BLaER1 (cell line): Measurements from ENCODE around the gene SRP54.

Source experiments
- H3K27ac ChIP-seq: shearing (Covaris generic); formaldehyde crosslinking; 2 replicates; pipeline ENCODE4 v1.8.1; 2022
- H3K27me3 ChIP-seq: shearing (Covaris generic); formaldehyde crosslinking; 2 replicates; pipeline ENCODE4 v1.8.1; 2022
- H3K36me3 ChIP-seq: shearing (Covaris generic); formaldehyde crosslinking; 2 replicates; pipeline ENCODE4 v1.8.1; 2022
- H3K4me1 ChIP-seq: shearing (Covaris generic); formaldehyde crosslinking; 2 replicates; pipeline ENCODE4 v1.8.1; 2022
- H3K4me2 ChIP-seq: shearing (Covaris generic); formaldehyde crosslinking; 2 replicates; pipeline ENCODE4 v1.8.1; 2022
- H3K4me3 ChIP-seq: shearing (Covaris generic); formaldehyde crosslinking; 2 replicates; pipeline ENCODE4 v1.8.1; 2022
- H3K9ac ChIP-seq: shearing (Covaris generic); formaldehyde crosslinking; 2 replicates; pipeline ENCODE4 v1.8.1; 2022
- H3K9me3 ChIP-seq: shearing (Covaris generic); formaldehyde crosslinking; 2 replicates; pipeline ENCODE4 v1.8.1; 2022
- H4K20me1 ChIP-seq: shearing (Covaris generic); formaldehyde crosslinking; 2 replicates; pipeline ENCODE4 v1.8.1; 2022
- Cebpa-rat ChIP-seq: shearing (Covaris generic); IDR thresholded peaks from 2 replicates; pipeline ENCODE4 v1.8.1; 2022

Gene SRP54

GRCh38 chr14:35068238-35069012, 85.6 kb downstream of the SRP54 start:
- no peak overlapping the region for H3K4me3 ChIP-seq
- H4K20me1 ChIP-seq = no peaks in the 10 kb centered on the region
- peaks cover 20% of the 10 kb centered on the region for H3K36me3 ChIP-seq
- no peak overlapping the region for H3K4me2 ChIP-seq
- TF ChIP-seq Cebpa-rat = no peak
- no peak overlapping the region for H3K27ac ChIP-seq
- H3K27me3 ChIP-seq = no peaks in the 10 kb centered on the region
- no peak overlapping the region for H3K9ac ChIP-seq
- H3K4me1 ChIP-seq = no peaks in the 10 kb centered on the region
- no peaks in the 10 kb centered on the region for H3K9me3 ChIP-seq

- Histone ChIP-seq H3K36me3 (peaks cover 36% of the 10 kb centered on the region), H3K4me1 (no peaks in the 10 kb centered on the region), H3K9me3 (no peaks in the 10 kb centered on the region), H3K4me2 (no peak overlapping the region), H3K27ac (no peak overlapping the region), H4K20me1 (no peaks in the 10 kb centered on the region), H3K27me3 (no peaks in the 10 kb centered on the region), H3K4me3 (no peak overlapping the region), H3K9ac (no peak overlapping the region)
- no peak for TF ChIP-seq Cebpa-rat
Observed at GRCh38 chr14:35072226-35072625, 89.4 kb downstream of the SRP54 start.

- H3K36me3 ChIP-seq = peaks cover 36% of the 10 kb centered on the region
- no peaks in the 10 kb centered on the region for H3K27me3 ChIP-seq
- H3K9me3 ChIP-seq = no peaks in the 10 kb centered on the region
- H3K9ac ChIP-seq = no peak overlapping the region
- H3K4me2 ChIP-seq = no peak overlapping the region
- H3K27ac ChIP-seq = no peak overlapping the region
- H3K4me1 ChIP-seq = no peaks in the 10 kb centered on the region
- no peak overlapping the region for H3K4me3 ChIP-seq
- no peak for TF ChIP-seq Cebpa-rat
- H4K20me1 ChIP-seq = no peaks in the 10 kb centered on the region
Observed at GRCh38 chr14:35073486-35073885, 90.7 kb downstream of the SRP54 start.

DNA sequence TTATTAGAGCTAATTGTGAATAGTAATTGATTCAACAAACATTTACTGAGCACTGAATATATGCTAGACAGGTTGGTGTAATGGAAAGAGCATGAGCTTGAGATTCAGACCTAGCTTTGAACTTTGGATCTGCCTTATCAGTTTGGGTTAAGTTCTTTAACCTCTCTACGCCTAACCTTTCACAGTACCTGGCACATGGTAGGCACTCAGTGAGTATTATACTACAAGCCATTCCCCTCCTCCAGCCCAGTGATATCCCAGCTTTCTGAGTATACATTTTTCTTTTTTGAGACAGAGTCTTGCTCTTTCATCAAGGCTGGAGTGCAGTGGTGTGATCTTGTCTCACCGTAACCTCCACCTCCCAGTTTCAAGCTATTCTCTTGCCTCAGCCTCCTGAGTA, 95.3 kb downstream of the SRP54 start:
- Histone ChIP-seq H3K27me3 (no peaks in the 10 kb centered on the region), H3K4me3 (no peak overlapping the region), H3K4me2 (no peak overlapping the region), H3K9ac (no peak overlapping the region), H4K20me1 (no peaks in the 10 kb centered on the region), H3K27ac (no peak overlapping the region), H3K9me3 (no peaks in the 10 kb centered on the region), H3K4me1 (no peaks in the 10 kb centered on the region), H3K36me3 (peaks cover 42% of the 10 kb centered on the region)
- TF ChIP-seq Cebpa-rat = no peak
